Progenitor cell of endocrine pancreas (in vitro differentiated cells): ENCODE measurements around the gene SFRP4. TPM values are rescaled to one million over a fixed set of nuclear protein-coding genes. Genes with fewer than 3 reads are reported as not detected.
"Not testable (repeated sequence)": the region's sequence is repeated elsewhere in the genome, so short reads cannot be mapped to it uniquely, and the experiment has no call there.

Experiments
- DNase-seq: peaks from one replicate; pipeline ENCODE4 v3.0.0; 2021; ENCODE audit warnings: low spot score; ENCODE audit not compliant: unreplicated experiment
- H3K27ac Mint-ChIP-seq: 2 replicates; pipeline ENCODE4 v1.8.0; 2021; ENCODE audit warnings: mild to moderate bottlenecking, moderate library complexity, mixed read lengths
- H3K27me3 Mint-ChIP-seq: 2 replicates; pipeline ENCODE4 v1.8.0; 2021; ENCODE audit warnings: mixed read lengths
- H3K36me3 Mint-ChIP-seq: 2 replicates; pipeline ENCODE4 v1.8.0; 2022; ENCODE audit warnings: mixed read lengths; ENCODE audit not compliant: insufficient read depth
- H3K4me1 Mint-ChIP-seq: 2 replicates; pipeline ENCODE4 v1.8.0; 2021; ENCODE audit warnings: low read depth, mixed read lengths
- H3K4me3 Mint-ChIP-seq: 2 replicates; pipeline ENCODE4 v1.8.0; 2021; ENCODE audit warnings: low read depth, mild to moderate bottlenecking, moderate library complexity, mixed read lengths
- H3K9me3 Mint-ChIP-seq: 2 replicates; pipeline ENCODE4 v1.8.0; 2021; ENCODE audit warnings: low read depth, mixed read lengths
- CTCF ChIP-seq: fragments of 200-600 bp; sonication (generic); IDR thresholded peaks from one replicate; pipeline ENCODE4 v1.5.0; 2021; ENCODE audit warnings: antibody characterized with exemption, mild to moderate bottlenecking; ENCODE audit not compliant: unreplicated experiment
- total RNA-seq: library from RNA; stranded (reverse); gene quantifications from 2 replicates; pipeline ENCODE4 v1.2.1, GENCODE V29; 2021

Gene SFRP4
- total RNA-seq, 1 donor from 2014 or later = not detected

GRCh38 chr7:37956791-37957190 lies 40.2 kb upstream of the SFRP4 start:
- Mint-ChIP-seq H3K27ac (no peak overlapping the region), H3K4me3 (no peak overlapping the region), H3K27me3 (no peaks in the 10 kb centered on the region), H3K36me3 (no peaks in the 10 kb centered on the region), H3K4me1 (no peaks in the 10 kb centered on the region), H3K9me3 (no peaks in the 10 kb centered on the region)
- TF ChIP-seq CTCF = no peak
- no peak for DNase-seq

- not testable (repeated sequence) for H3K4me1 Mint-ChIP-seq, H3K27ac Mint-ChIP-seq, H3K4me3 Mint-ChIP-seq
These were observed 37.6 kb upstream of the SFRP4 start for GRCh38 chr7:37954217-37954616.

DNA sequence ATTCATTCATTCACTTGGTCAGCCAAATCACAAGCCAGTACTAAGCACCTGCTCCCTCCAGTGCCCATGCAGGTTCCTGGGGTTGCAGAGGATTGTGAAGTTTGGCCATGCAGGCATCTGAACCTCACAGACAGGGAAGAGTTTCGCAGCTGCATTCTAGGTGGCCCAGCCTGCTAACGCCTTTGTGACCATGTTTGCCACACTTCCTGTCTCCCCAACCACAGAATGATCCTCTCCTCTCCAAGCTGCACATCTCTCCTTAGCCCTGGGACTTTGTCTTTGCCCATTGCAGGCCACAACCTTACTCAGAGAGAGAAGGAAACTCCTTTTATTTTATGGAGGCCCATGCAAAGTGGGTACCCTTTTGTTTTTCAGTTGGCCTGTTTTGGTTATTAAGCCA lies 35.6 kb upstream of the SFRP4 start:
- H3K4me3 Mint-ChIP-seq = no peak overlapping the region
- no peak for DNase-seq
- H3K36me3 Mint-ChIP-seq = no peaks in the 10 kb centered on the region
- H3K27ac Mint-ChIP-seq = no peak overlapping the region
- no peak for TF ChIP-seq CTCF
- no peaks in the 10 kb centered on the region for H3K27me3 Mint-ChIP-seq
- H3K4me1 Mint-ChIP-seq = no peaks in the 10 kb centered on the region
- no peaks in the 10 kb centered on the region for H3K9me3 Mint-ChIP-seq

More at GRCh38 chr7:37954217-37954616, 37.6 kb upstream of the SFRP4 start:
- H3K9me3 Mint-ChIP-seq, H3K36me3 Mint-ChIP-seq, H3K27me3 Mint-ChIP-seq, DNase-seq: not testable (repeated sequence)

DNA sequence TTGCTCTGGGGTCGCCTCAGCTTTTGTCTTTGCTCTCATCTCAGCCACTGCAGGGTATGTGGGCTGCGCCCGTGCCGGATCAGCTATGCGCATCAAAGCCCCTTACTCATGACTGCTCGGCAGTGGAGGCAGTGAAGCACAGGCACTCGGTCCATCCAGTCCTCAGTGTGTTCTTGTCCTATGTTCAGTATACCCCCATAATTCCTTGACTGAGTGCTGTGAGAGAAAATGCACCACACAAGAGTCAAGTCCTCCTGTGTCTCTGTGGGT lies 31.3 kb upstream of the SFRP4 start:
- no peak for TF ChIP-seq CTCF
- Mint-ChIP-seq H3K27ac (no peak overlapping the region), H3K9me3 (peaks cover 5% of the 10 kb centered on the region), H3K36me3 (no peaks in the 10 kb centered on the region), H3K4me1 (peaks cover 5% of the 10 kb centered on the region), H3K27me3 (no peaks in the 10 kb centered on the region), H3K4me3 (no peak overlapping the region)
- DNase-seq = no peak

- no peak overlapping the region for H3K27ac Mint-ChIP-seq
- DNase-seq = no peak
- H3K36me3 Mint-ChIP-seq = no peaks in the 10 kb centered on the region
- H3K4me1 Mint-ChIP-seq = peaks cover 5% of the 10 kb centered on the region
- H3K27me3 Mint-ChIP-seq = no peaks in the 10 kb centered on the region
- no peak overlapping the region for H3K4me3 Mint-ChIP-seq
- TF ChIP-seq CTCF = no peak
- H3K9me3 Mint-ChIP-seq = peaks cover 5% of the 10 kb centered on the region
These were observed 30.7 kb upstream of the SFRP4 start for GRCh38 chr7:37947138-37947940.

DNA sequence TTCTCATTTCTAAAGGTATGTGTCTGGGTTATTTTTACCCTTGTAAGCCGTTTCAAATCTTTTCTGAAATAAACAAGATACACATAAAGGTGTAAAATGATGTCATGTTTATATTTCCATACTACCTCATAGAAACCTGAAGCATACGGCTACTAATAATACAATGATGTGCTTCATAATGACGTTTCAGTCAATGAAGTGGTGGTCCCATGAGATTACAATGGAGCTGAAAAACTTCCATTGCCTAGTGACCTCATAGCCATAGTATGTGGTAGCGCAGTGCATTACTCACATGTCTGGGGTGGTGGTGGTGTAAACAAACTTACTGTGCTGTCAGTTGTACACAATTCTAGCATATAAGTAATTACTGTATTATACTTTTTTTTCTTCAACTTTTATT lies 28.7 kb upstream of the SFRP4 start:
- no peak overlapping the region for H3K4me3 Mint-ChIP-seq
- no peak for DNase-seq
- H3K4me1 Mint-ChIP-seq = peaks cover 5% of the 10 kb centered on the region
- H3K36me3 Mint-ChIP-seq = no peaks in the 10 kb centered on the region
- H3K27ac Mint-ChIP-seq = no peak overlapping the region
- peaks cover 5% of the 10 kb centered on the region for H3K9me3 Mint-ChIP-seq
- H3K27me3 Mint-ChIP-seq = no peaks in the 10 kb centered on the region
- TF ChIP-seq CTCF = no peak
